Esophagus squamous epithelium (tissue), 4 donors: ENCODE measurements around the gene GSG1L.

Experiments used
- POLR2A ChIP-seq, 4 donors: fragments of 450-650 bp; IDR thresholded peaks; one replicate each; pipeline ENCODE4 v1.6.1; 2017; ENCODE audit warnings: antibody characterized with exemption in 4 of 4, mild to moderate bottlenecking in 4 of 4, moderate library complexity in 3 of 4
- TF ChIP-seq, protein P1 (sequence below), 6 experiments: fragments of 450-650 bp in 4 of 6; fragments of 200-600 bp in 2 of 6; sonication (generic) in 2 of 6; IDR thresholded peaks; one replicate each; pipeline ENCODE4 v1.5.1; 2016 to 2019; ENCODE audit warnings: antibody characterized with exemption in 6 of 6, mild to moderate bottlenecking in 4 of 6, moderate library complexity in 4 of 6

DNA sequence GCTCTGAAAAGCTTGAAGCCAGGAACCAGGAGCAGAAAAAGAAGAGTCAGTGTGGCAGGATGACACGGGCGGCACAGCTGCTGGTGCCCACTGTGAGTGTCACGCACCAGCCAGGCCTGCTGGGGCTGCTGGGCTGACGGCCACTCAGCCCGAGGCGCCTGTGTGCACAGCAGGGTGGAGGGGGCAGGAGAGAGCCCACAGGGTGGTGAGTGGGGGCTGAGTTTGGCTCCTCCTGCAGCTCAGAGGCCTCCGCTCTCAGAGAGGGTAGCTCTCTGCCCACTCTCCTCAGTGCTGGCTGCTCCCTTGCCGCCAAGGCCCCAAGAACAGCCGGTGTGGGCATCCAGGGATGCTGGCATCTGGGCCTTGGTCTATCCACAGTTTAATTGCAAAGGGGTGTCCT is 59.6 kb downstream of the GSG1L start:
- TF ChIP-seq, protein P1, sequence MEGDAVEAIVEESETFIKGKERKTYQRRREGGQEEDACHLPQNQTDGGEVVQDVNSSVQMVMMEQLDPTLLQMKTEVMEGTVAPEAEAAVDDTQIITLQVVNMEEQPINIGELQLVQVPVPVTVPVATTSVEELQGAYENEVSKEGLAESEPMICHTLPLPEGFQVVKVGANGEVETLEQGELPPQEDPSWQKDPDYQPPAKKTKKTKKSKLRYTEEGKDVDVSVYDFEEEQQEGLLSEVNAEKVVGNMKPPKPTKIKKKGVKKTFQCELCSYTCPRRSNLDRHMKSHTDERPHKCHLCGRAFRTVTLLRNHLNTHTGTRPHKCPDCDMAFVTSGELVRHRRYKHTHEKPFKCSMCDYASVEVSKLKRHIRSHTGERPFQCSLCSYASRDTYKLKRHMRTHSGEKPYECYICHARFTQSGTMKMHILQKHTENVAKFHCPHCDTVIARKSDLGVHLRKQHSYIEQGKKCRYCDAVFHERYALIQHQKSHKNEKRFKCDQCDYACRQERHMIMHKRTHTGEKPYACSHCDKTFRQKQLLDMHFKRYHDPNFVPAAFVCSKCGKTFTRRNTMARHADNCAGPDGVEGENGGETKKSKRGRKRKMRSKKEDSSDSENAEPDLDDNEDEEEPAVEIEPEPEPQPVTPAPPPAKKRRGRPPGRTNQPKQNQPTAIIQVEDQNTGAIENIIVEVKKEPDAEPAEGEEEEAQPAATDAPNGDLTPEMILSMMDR (IDR thresholded peaks at IDR 0.05): no peak
- TF ChIP-seq POLR2A (IDR thresholded peaks at IDR 0.05): no peak
